DND-41 (cell line): ENCODE data around the gene OSBPL5.

ENCODE experiments used
- ATAC-seq: fragments of 200-7000 bp; cut with Tn5 transposase; 3 replicates; pipeline ENCODE4 v1.9.1; 2021; ENCODE audit warnings: low read depth; ENCODE audit not compliant: insufficient read depth
- DNase-seq: peaks from one replicate; pipeline ENCODE4 v3.0.0-alpha.2; 2020
- H2AFZ ChIP-seq: 2 replicates; pipeline ENCODE4 v1.6.0; 2012; ENCODE audit warnings: low read depth, low read length
- H3K27ac ChIP-seq: 2 replicates; pipeline ENCODE4 v1.5.1; 2012; ENCODE audit warnings: low read length, inconsistent platforms
- H3K27me3 ChIP-seq: fragments of 200-600 bp; sonication (generic); 2 replicates; pipeline ENCODE4 v1.6.0; 2012; ENCODE audit warnings: low read length, mild to moderate bottlenecking, inconsistent platforms; ENCODE audit not compliant: insufficient read depth, poor library complexity
- H3K36me3 ChIP-seq: 2 replicates; pipeline ENCODE4 v1.5.1; 2012; ENCODE audit warnings: low read length, inconsistent platforms; ENCODE audit not compliant: insufficient read depth
- H3K4me1 ChIP-seq: 2 replicates; pipeline ENCODE4 v1.5.1; 2012; ENCODE audit warnings: mild to moderate bottlenecking, low read length; ENCODE audit not compliant: insufficient read depth
- H3K4me2 ChIP-seq: 2 replicates; pipeline ENCODE4 v1.6.0; 2012; ENCODE audit warnings: mild to moderate bottlenecking, moderate library complexity, low read length, inconsistent platforms; ENCODE audit not compliant: insufficient read depth
- H3K4me3 ChIP-seq, 2 experiments: fragments of 200-600 bp in 1 of 2; shearing (Covaris generic) in 1 of 2; 2 replicates each; pipeline ENCODE4 v1.5.1; 2012 to 2016; ENCODE audit warnings: inconsistent platforms in 2 of 2, low read length in 2 of 2, mild to moderate bottlenecking in 2 of 2, low read depth in 1 of 2, moderate library complexity in 1 of 2
- H3K79me2 ChIP-seq: 2 replicates; pipeline ENCODE4 v1.6.0; 2012; ENCODE audit warnings: low read length, inconsistent platforms; ENCODE audit not compliant: insufficient read depth
- H3K9ac ChIP-seq: 2 replicates; pipeline ENCODE4 v1.6.0; 2012; ENCODE audit warnings: low read depth, mild to moderate bottlenecking, inconsistent platforms, low read length, moderate library complexity
- H3K9me3 ChIP-seq: 2 replicates; pipeline ENCODE4 v1.5.1; 2012; ENCODE audit warnings: low read length, moderate library complexity, mild to moderate bottlenecking, inconsistent platforms; ENCODE audit not compliant: insufficient read depth, severe bottlenecking
- H4K20me1 ChIP-seq: 2 replicates; pipeline ENCODE4 v1.6.0; 2012; ENCODE audit warnings: low read length; ENCODE audit not compliant: insufficient read depth
- CTCF ChIP-seq: IDR thresholded peaks from 2 replicates; pipeline ENCODE4 v1.5.1; 2012; ENCODE audit warnings: borderline replicate concordance, low read length, moderate library complexity, mild to moderate bottlenecking; ENCODE audit not compliant: poor library complexity, severe bottlenecking; ENCODE audit errors: extremely low read depth
- EZH2 ChIP-seq: IDR thresholded peaks from 3 replicates; pipeline ENCODE4 v1.6.1; 2012; ENCODE audit warnings: borderline replicate concordance, low read depth, mild to moderate bottlenecking, moderate library complexity, low read length, inconsistent platforms; ENCODE audit not compliant: severe bottlenecking

The OSBPL5 gene

GRCh38 chr11:3188496-3189195, 23.5 kb upstream of the OSBPL5 start:
- ATAC-seq (no peak), DNase-seq (no peak)
- Histone ChIP-seq H3K4me1 (no peaks in the 10 kb centered on the region), H3K4me2 (no peak overlapping the region), H3K27ac (no peak overlapping the region), H3K27me3 (no peaks in the 10 kb centered on the region), H3K36me3 (no peaks in the 10 kb centered on the region), H3K9ac (no peak overlapping the region), H3K79me2 (no peaks in the 10 kb centered on the region), H3K4me3 (no peak overlapping the region), H2AFZ (no peak overlapping the region), H3K9me3 (no peaks in the 10 kb centered on the region), H4K20me1 (no peaks in the 10 kb centered on the region)
- no peak for TF ChIP-seq CTCF
- TF ChIP-seq EZH2, result no peak

GRCh38 chr11:3186166-3186953, 21.2 kb upstream of the OSBPL5 start:
- Histone ChIP-seq H2AFZ (no peak overlapping the region), H3K4me3 (no peak overlapping the region), H3K4me1 (no peaks in the 10 kb centered on the region), H3K27me3 (no peaks in the 10 kb centered on the region), H3K9me3 (no peaks in the 10 kb centered on the region), H3K79me2 (no peaks in the 10 kb centered on the region), H3K4me2 (no peak overlapping the region), H3K36me3 (no peaks in the 10 kb centered on the region), H3K27ac (no peak overlapping the region), H4K20me1 (no peaks in the 10 kb centered on the region), H3K9ac (no peak overlapping the region)
- DNase-seq (no peak), ATAC-seq (no peak)
- no peak for TF ChIP-seq CTCF
- no peak for TF ChIP-seq EZH2

GRCh38 chr11:3184732-3185347, 19.7 kb upstream of the OSBPL5 start:
- H3K79me2 ChIP-seq, result no peaks in the 10 kb centered on the region
- no peak overlapping the region for H3K27ac ChIP-seq
- H2AFZ ChIP-seq, result no peak overlapping the region
- no peaks in the 10 kb centered on the region for H4K20me1 ChIP-seq
- H3K9ac ChIP-seq, result no peak overlapping the region
- ATAC-seq (no peak), DNase-seq (no peak)
- no peaks in the 10 kb centered on the region for H3K9me3 ChIP-seq
- no peaks in the 10 kb centered on the region for H3K27me3 ChIP-seq
- H3K4me2 ChIP-seq, result no peak overlapping the region
- H3K4me1 ChIP-seq, result no peaks in the 10 kb centered on the region
- no peak overlapping the region for H3K4me3 ChIP-seq
- H3K36me3 ChIP-seq, result no peaks in the 10 kb centered on the region
- TF ChIP-seq EZH2, result no peak
- no peak for TF ChIP-seq CTCF
